ENCODE data around the gene SART1. TPM values are rescaled to one million over a fixed set of nuclear protein-coding genes. Genes with fewer than 3 reads are reported as not detected.

The SART1 gene
- total and polyA plus RNA-seq, 10 of the 15 experiments (the other 5 are each of a cell fraction or from before 2014, with no cell fraction given), result 6.2 to 60.5 (median 37.4) TPM

DNA sequence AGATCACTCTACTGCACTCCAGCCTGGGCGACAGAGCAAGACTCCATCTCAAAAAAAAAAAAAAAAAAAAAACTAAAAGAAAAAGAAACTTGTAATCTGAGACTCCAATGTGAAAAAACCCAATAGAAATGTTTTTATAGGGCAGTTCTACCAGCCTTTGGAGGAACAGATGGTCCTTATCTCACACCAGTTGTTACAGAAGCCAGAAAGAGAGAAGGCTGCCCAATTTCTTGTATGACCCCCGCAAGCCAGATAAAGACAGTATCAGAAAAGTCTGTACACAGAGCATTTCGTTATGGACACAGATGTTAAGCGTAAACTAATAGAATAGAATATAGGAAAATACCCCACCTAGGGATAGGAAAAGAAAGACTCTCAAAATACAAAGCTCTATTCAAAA is 27.5 kb upstream of the SART1 start:
- H3K79me2 ChIP-seq (ENCODE audit: control insufficient read depth, insufficient read depth, low read length), result no peaks in the 10 kb centered on the region
- peaks cover under 1% of the 10 kb centered on the region for H3K4me1 ChIP-seq (ENCODE audit: control insufficient read depth, insufficient read depth, low read length)
- no peaks in the 10 kb centered on the region for H3K9me3 ChIP-seq (replicated peaks; ENCODE audit: control insufficient read depth, insufficient read depth, low read length)
- RAD21 ChIA-PET (ENCODE audit: unreplicated experiment), result no interaction called here
- no peaks in the 10 kb centered on the region for H3K27me3 ChIP-seq (replicated peaks in 1 of 2; ENCODE audit: control insufficient read depth in 2 of 2, insufficient read depth in 2 of 2, low read length in 1 of 2)
- FAIRE-seq, result no peak
- no peak overlapping the region for H3K9ac ChIP-seq (ENCODE audit: control insufficient read depth, insufficient read depth, low read length)
- in situ Hi-C loops (cut with MboI), result no loop called here
- H3K4me2 ChIP-seq (ENCODE audit: control insufficient read depth, insufficient read depth), result no peak overlapping the region
- no peak overlapping the region for H3K4me3 ChIP-seq
- DNase-seq (ENCODE audit: low read depth, low spot score), result no peak
- WGBS (ENCODE audit: insufficient coverage, insufficient replicate concordance, low lambda C conversion rate, missing lambda C conversion rate), result 96% methylated on average over 3 of the region's 4 CpGs
- POLR2A ChIA-PET, result interaction anchor here (0.7 kb wide), 1 partner anchor 22 kb away, joined by 6 read pairs; no protein-coding TSS in a partner anchor
- TF ChIP-seq TARDBP (IDR thresholded peaks at IDR 0.05; ENCODE audit: borderline replicate concordance) (no peak), NFXL1 (IDR thresholded peaks at IDR 0.05; ENCODE audit: borderline replicate concordance) (no peak), HDGF (IDR thresholded peaks at IDR 0.05) (no peak), RUNX3 (IDR thresholded peaks at IDR 0.05; ENCODE audit: low read length) (no peak), ZNF622 (IDR thresholded peaks at IDR 0.05) (no peak), RB1 (IDR thresholded peaks at IDR 0.05; ENCODE audit: borderline replicate concordance) (no peak), RELA (IDR thresholded peaks at IDR 0.05; ENCODE audit: borderline replicate concordance, partially characterized antibody) (no peak), SRF (IDR thresholded peaks at IDR 0.05; ENCODE audit: low read depth in 2 of 2, low read length in 2 of 2) (no peak), EP300 (IDR thresholded peaks at IDR 0.05; ENCODE audit: borderline replicate concordance in 1 of 2, control insufficient read depth in 1 of 2, low read depth in 2 of 2, low read length in 2 of 2) (no peak)
- TF ChIP-seq, protein P1, sequence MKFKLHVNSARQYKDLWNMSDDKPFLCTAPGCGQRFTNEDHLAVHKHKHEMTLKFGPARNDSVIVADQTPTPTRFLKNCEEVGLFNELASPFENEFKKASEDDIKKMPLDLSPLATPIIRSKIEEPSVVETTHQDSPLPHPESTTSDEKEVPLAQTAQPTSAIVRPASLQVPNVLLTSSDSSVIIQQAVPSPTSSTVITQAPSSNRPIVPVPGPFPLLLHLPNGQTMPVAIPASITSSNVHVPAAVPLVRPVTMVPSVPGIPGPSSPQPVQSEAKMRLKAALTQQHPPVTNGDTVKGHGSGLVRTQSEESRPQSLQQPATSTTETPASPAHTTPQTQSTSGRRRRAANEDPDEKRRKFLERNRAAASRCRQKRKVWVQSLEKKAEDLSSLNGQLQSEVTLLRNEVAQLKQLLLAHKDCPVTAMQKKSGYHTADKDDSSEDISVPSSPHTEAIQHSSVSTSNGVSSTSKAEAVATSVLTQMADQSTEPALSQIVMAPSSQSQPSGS (IDR thresholded peaks at IDR 0.05; ENCODE audit: low read length), result no peak
- TF ChIP-seq, protein P2, sequence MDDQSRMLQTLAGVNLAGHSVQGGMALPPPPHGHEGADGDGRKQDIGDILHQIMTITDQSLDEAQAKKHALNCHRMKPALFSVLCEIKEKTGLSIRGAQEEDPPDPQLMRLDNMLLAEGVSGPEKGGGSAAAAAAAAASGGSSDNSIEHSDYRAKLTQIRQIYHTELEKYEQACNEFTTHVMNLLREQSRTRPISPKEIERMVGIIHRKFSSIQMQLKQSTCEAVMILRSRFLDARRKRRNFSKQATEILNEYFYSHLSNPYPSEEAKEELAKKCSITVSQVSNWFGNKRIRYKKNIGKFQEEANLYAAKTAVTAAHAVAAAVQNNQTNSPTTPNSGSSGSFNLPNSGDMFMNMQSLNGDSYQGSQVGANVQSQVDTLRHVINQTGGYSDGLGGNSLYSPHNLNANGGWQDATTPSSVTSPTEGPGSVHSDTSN (IDR thresholded peaks at IDR 0.05; ENCODE audit: insufficient replicate concordance, low read depth, low read length), result no peak
- TF ChIP-seq, protein P3, sequence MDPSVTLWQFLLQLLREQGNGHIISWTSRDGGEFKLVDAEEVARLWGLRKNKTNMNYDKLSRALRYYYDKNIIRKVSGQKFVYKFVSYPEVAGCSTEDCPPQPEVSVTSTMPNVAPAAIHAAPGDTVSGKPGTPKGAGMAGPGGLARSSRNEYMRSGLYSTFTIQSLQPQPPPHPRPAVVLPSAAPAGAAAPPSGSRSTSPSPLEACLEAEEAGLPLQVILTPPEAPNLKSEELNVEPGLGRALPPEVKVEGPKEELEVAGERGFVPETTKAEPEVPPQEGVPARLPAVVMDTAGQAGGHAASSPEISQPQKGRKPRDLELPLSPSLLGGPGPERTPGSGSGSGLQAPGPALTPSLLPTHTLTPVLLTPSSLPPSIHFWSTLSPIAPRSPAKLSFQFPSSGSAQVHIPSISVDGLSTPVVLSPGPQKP (IDR thresholded peaks at IDR 0.05; ENCODE audit: low read depth, low read length), result no peak
- TF ChIP-seq, protein P4, sequence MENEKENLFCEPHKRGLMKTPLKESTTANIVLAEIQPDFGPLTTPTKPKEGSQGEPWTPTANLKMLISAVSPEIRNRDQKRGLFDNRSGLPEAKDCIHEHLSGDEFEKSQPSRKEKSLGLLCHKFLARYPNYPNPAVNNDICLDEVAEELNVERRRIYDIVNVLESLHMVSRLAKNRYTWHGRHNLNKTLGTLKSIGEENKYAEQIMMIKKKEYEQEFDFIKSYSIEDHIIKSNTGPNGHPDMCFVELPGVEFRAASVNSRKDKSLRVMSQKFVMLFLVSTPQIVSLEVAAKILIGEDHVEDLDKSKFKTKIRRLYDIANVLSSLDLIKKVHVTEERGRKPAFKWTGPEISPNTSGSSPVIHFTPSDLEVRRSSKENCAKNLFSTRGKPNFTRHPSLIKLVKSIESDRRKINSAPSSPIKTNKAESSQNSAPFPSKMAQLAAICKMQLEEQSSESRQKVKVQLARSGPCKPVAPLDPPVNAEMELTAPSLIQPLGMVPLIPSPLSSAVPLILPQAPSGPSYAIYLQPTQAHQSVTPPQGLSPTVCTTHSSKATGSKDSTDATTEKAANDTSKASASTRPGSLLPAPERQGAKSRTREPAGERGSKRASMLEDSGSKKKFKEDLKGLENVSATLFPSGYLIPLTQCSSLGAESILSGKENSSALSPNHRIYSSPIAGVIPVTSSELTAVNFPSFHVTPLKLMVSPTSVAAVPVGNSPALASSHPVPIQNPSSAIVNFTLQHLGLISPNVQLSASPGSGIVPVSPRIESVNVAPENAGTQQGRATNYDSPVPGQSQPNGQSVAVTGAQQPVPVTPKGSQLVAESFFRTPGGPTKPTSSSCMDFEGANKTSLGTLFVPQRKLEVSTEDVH (IDR thresholded peaks at IDR 0.05; ENCODE audit: low read depth, partially characterized antibody), result no peak
- TF ChIP-seq, protein P5, sequence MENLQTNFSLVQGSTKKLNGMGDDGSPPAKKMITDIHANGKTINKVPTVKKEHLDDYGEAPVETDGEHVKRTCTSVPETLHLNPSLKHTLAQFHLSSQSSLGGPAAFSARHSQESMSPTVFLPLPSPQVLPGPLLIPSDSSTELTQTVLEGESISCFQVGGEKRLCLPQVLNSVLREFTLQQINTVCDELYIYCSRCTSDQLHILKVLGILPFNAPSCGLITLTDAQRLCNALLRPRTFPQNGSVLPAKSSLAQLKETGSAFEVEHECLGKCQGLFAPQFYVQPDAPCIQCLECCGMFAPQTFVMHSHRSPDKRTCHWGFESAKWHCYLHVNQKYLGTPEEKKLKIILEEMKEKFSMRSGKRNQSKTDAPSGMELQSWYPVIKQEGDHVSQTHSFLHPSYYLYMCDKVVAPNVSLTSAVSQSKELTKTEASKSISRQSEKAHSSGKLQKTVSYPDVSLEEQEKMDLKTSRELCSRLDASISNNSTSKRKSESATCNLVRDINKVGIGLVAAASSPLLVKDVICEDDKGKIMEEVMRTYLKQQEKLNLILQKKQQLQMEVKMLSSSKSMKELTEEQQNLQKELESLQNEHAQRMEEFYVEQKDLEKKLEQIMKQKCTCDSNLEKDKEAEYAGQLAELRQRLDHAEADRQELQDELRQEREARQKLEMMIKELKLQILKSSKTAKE (IDR thresholded peaks at IDR 0.05; ENCODE audit: low read depth, poor library complexity, severe bottlenecking), result no peak
- no peaks in the 10 kb centered on the region for H3K36me3 ChIP-seq (ENCODE audit: control insufficient read depth in 2 of 2, insufficient read depth in 2 of 2, low read length in 1 of 2)
- ATAC-seq, result no peak
- CTCF ChIA-PET, result interaction anchor here (0.7 to 3.1 kb wide), 3 partner anchors 11 to 49 kb away, joined by 3 to 16 read pairs (median 8); partner anchors contain the start of gene CCDC85B
- H2AFZ ChIP-seq (ENCODE audit: control insufficient read depth, low read depth, low read length), result no peak overlapping the region
- H3K27ac ChIP-seq (ENCODE audit: control insufficient read depth, insufficient read depth), result no peak overlapping the region
- BruUV-seq (replicated peaks), result no TSS peak
- SMC1A ChIA-PET (ENCODE audit: uncharacterized antibody, unreplicated experiment), result interaction anchor here (1.7 kb wide), 1 partner anchor 36 kb away, joined by 3 read pairs; no protein-coding TSS in a partner anchor
- intact Hi-C loops (cut with micrococcal nuclease; ENCODE audit: unreplicated experiment), result no loop called here
- no peaks in the 10 kb centered on the region for H4K20me1 ChIP-seq (ENCODE audit: control insufficient read depth, insufficient read depth)

Measured in GM12878 (cell line).